H1 (cell line): ENCODE data around the gene TTC33. TPM values are rescaled to one million over a fixed set of nuclear protein-coding genes. Genes with fewer than 3 reads are reported as not detected.

Source experiments
- BCL11A ChIP-seq, 2 experiments: IDR thresholded peaks; one replicate each; pipeline ENCODE4 v1.6.1; 2011; ENCODE audit warnings: low read depth in 2 of 2, low read length in 2 of 2, mild to moderate bottlenecking in 2 of 2
- CHD2 ChIP-seq: IDR thresholded peaks from 2 replicates; pipeline ENCODE4 v1.6.1; 2012; ENCODE audit warnings: low read length, improper control_type of control experiment
- SP4 ChIP-seq: IDR thresholded peaks from 2 replicates; pipeline ENCODE4 v1.6.1; 2012; ENCODE audit warnings: low read length, inconsistent platforms
- polyA plus RNA-seq, 7 experiments: library from polyadenylated mRNA; depleted of rRNA in 3 of 7; stranded (reverse) in 5 of 7; unstranded in 2 of 7; fragments of >200 nt in 5 of 7; fragments of 200-250 nt in 2 of 7; gene quantifications; 1 replicate in 5 of 7; 2 replicates in 1 of 7; 4 replicates in 1 of 7; pipeline versions ENCODE4 v1.2.1 to v1.2.3, GENCODE V29; 2011 to 2013; ENCODE audit warnings: missing spikeins in 2 of 7, mixed read lengths in 2 of 7
- total RNA-seq: library from RNA; stranded (reverse); fragmentation: NEBNext Ultra II Directional; extraction: Animal tissue kit (Norgen Biotek cat#: 25700); gene quantifications from 2 replicates; pipeline ENCODE4 v1.2.1, GENCODE V29; 2021
- TF ChIP-seq, protein P1 (sequence below): IDR thresholded peaks from 2 replicates; pipeline ENCODE4 v1.6.1; 2012; ENCODE audit warnings: low read length, inconsistent platforms
- TF ChIP-seq, protein P2 (sequence below): IDR thresholded peaks from 2 replicates; pipeline ENCODE4 v1.6.1; 2011; ENCODE audit warnings: low read depth, mild to moderate bottlenecking, low read length; ENCODE audit not compliant: insufficient read depth

TTC33 gene
- total and polyA plus RNA-seq, 2 of the 8 experiments (the other 6 are each of a cell fraction or from before 2014, with no cell fraction given) = 1.2 to 12.6 TPM

DNA sequence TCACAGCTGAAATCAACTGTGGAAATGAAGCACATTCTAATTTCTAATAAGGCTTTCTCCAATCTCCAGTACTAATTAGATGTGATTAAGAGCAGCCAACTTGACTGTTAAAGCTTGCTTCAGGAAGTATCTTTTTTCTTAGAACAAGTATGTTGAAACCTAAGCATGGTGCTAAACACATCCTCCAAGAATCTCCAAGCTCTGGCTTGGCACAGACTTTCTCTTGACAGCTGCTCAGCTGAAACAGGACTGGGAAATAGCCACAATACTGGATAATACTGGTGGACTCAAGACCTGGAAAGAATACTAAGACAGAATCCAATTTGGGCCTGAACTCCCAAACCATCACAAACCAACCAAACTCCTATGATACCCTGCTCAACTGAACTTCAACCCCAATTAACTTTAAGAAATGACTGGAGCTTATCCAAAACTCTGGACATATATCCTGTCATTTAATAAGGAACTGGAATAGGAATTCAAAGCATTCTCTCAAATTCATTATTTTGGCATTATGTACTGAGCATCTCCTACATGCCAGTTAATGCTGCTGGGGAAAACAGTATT is 26.2 kb upstream of the TTC33 start (continued):
- TF ChIP-seq BCL11A (IDR thresholded peaks at IDR 0.05; ENCODE audit: low read depth in 2 of 2, low read length in 2 of 2) (no peak), SP4 (no peak), CHD2 (no peak)
- TF ChIP-seq, protein P1, sequence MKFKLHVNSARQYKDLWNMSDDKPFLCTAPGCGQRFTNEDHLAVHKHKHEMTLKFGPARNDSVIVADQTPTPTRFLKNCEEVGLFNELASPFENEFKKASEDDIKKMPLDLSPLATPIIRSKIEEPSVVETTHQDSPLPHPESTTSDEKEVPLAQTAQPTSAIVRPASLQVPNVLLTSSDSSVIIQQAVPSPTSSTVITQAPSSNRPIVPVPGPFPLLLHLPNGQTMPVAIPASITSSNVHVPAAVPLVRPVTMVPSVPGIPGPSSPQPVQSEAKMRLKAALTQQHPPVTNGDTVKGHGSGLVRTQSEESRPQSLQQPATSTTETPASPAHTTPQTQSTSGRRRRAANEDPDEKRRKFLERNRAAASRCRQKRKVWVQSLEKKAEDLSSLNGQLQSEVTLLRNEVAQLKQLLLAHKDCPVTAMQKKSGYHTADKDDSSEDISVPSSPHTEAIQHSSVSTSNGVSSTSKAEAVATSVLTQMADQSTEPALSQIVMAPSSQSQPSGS = no peak
- TF ChIP-seq, protein P2, sequence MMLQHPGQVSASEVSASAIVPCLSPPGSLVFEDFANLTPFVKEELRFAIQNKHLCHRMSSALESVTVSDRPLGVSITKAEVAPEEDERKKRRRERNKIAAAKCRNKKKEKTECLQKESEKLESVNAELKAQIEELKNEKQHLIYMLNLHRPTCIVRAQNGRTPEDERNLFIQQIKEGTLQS = no peak
